SK-N-SH treated with all-trans-retinoic acid at 6 μM for 48 hours (cell line): ENCODE data around the gene PRR23E.

Experiments used
- ATAC-seq: fragments of 200-7000 bp; cut with Tn5 transposase; 3 replicates; pipeline ENCODE4 v1.9.1; 2020; ENCODE audit warnings: mild to moderate bottlenecking, moderate library complexity
- ARNTL ChIP-seq: fragments of 450-650 bp; formaldehyde crosslinking; IDR thresholded peaks from 2 replicates; pipeline ENCODE4 v1.5.0; 2020; ENCODE audit warnings: low read depth, mild to moderate bottlenecking, moderate library complexity, borderline replicate concordance
- BACH2 ChIP-seq: fragments of 250-450 bp; sonication (Bioruptor Pico); IDR thresholded peaks from 2 replicates; pipeline ENCODE4 v1.9.0; 2021; ENCODE audit warnings: mild to moderate bottlenecking, borderline replicate concordance
- CSDC2 ChIP-seq: fragments of 250-450 bp; sonication (Bioruptor Pico); IDR thresholded peaks from 2 replicates; pipeline ENCODE4 v1.5.0; 2020; ENCODE audit warnings: mild to moderate bottlenecking, moderate library complexity
- ESRRG ChIP-seq: fragments of 250-450 bp; sonication (Bioruptor Pico); IDR thresholded peaks from 2 replicates; pipeline ENCODE4 v1.6.1; 2021; ENCODE audit warnings: mild to moderate bottlenecking
- GLIS3 ChIP-seq: fragments of 250-450 bp; sonication (Bioruptor Pico); IDR thresholded peaks from 2 replicates; pipeline ENCODE4 v1.5.0; 2020; ENCODE audit warnings: mild to moderate bottlenecking, moderate library complexity
- ISL1 ChIP-seq: fragments of 250-450 bp; sonication (Bioruptor Pico); IDR thresholded peaks from 2 replicates; pipeline ENCODE4 v2.1.2; 2022; ENCODE audit warnings: mild to moderate bottlenecking, moderate library complexity
- OSR1 ChIP-seq: fragments of 250-450 bp; sonication (Bioruptor Pico); IDR thresholded peaks from 2 replicates; pipeline ENCODE4 v1.8.0; 2022; ENCODE audit warnings: moderate library complexity, mild to moderate bottlenecking, inconsistent platforms
- PPARA ChIP-seq: fragments of 250-450 bp; sonication (Bioruptor Pico); IDR thresholded peaks from 2 replicates; pipeline ENCODE4 v1.5.0; 2020; ENCODE audit warnings: mild to moderate bottlenecking, borderline replicate concordance
- RARB ChIP-seq: fragments of 250-450 bp; sonication (Bioruptor Pico); IDR thresholded peaks from 2 replicates; pipeline ENCODE4 v1.8.0; 2021; ENCODE audit warnings: mild to moderate bottlenecking, moderate library complexity
- SNAI2 ChIP-seq: fragments of 250-450 bp; sonication (Bioruptor Pico); IDR thresholded peaks from 2 replicates; pipeline ENCODE4 v1.5.0; 2020; ENCODE audit warnings: mild to moderate bottlenecking, moderate library complexity
- TCF4 ChIP-seq: fragments of 250-450 bp; sonication (Bioruptor Pico); IDR thresholded peaks from 2 replicates; pipeline ENCODE4 v1.8.0; 2021; ENCODE audit warnings: mild to moderate bottlenecking, moderate library complexity, borderline replicate concordance
- ZC3H10 ChIP-seq: fragments of 250-450 bp; sonication (Bioruptor Pico); IDR thresholded peaks from 2 replicates; pipeline ENCODE4 v1.5.1; 2021; ENCODE audit warnings: mild to moderate bottlenecking, moderate library complexity
- ZFP3 ChIP-seq: fragments of 250-450 bp; sonication (Bioruptor Pico); IDR thresholded peaks from 2 replicates; pipeline ENCODE4 v1.5.0; 2020; ENCODE audit warnings: mild to moderate bottlenecking, moderate library complexity
- ZFP30 ChIP-seq: fragments of 450-650 bp; formaldehyde crosslinking; IDR thresholded peaks from 2 replicates; pipeline ENCODE4 v1.5.0; 2022; ENCODE audit warnings: mild to moderate bottlenecking, moderate library complexity
- ZNF565 ChIP-seq: fragments of 450-650 bp; formaldehyde crosslinking; conservative IDR thresholded peaks from 2 replicates; pipeline ENCODE4 v1.5.0; 2020; ENCODE audit warnings: low read depth, mild to moderate bottlenecking, moderate library complexity
- ZNF70 ChIP-seq: fragments of 450-650 bp; formaldehyde crosslinking; IDR thresholded peaks from 2 replicates; pipeline ENCODE4 v1.5.0; 2020; ENCODE audit warnings: mild to moderate bottlenecking, moderate library complexity
- ZNF8 ChIP-seq: fragments of 450-650 bp; formaldehyde crosslinking; IDR thresholded peaks from 2 replicates; pipeline ENCODE4 v1.5.0; 2020; ENCODE audit warnings: mild to moderate bottlenecking, moderate library complexity
- TF ChIP-seq, protein P1 (sequence below): fragments of 250-450 bp; sonication (Bioruptor Pico); IDR thresholded peaks from 2 replicates; pipeline ENCODE4 v1.5.1; 2021; ENCODE audit warnings: mild to moderate bottlenecking, moderate library complexity
- TF ChIP-seq, protein P2 (sequence below): fragments of 250-450 bp; sonication (Bioruptor Pico); IDR thresholded peaks from 2 replicates; pipeline ENCODE4 v1.5.1; 2020; ENCODE audit warnings: low read depth, mild to moderate bottlenecking, moderate library complexity
- TF ChIP-seq, protein P3 (sequence below): fragments of 250-450 bp; sonication (Bioruptor Pico); IDR thresholded peaks from 2 replicates; pipeline ENCODE4 v1.8.0; 2021; ENCODE audit warnings: low read depth, mild to moderate bottlenecking, moderate library complexity, borderline replicate concordance
- TF ChIP-seq, protein P4 (sequence below): fragments of 250-450 bp; sonication (Bioruptor Pico); IDR thresholded peaks from 2 replicates; pipeline ENCODE4 v1.8.0; 2020; ENCODE audit warnings: mild to moderate bottlenecking, moderate library complexity, borderline replicate concordance
- TF ChIP-seq, protein P5 (sequence below): fragments of 250-450 bp; sonication (Bioruptor Pico); IDR thresholded peaks from 2 replicates; pipeline ENCODE4 v1.5.0; 2020; ENCODE audit warnings: mild to moderate bottlenecking, moderate library complexity

Gene PRR23E

DNA sequence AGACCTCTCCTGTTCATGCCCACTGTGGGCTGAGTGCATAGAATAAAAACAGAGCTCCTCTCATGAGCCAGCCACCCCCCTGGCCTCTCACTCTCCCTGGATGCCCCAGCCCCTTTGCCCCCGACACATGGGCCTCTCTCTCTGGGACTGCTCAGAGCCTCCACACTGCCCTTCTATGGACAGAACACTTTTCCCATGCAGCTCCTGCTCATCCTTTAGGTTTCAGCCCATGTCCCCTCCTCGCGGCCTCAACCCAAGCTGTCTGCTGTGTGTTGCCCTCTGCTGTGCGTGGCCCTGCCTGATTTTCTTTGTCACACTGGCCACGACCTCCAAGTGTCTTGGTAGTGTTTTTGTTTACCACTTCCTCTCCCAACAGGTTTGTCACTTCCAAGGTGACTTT, 20.7 kb upstream of the PRR23E start:
- peak; percentile 4 for ATAC-seq
- TF ChIP-seq PPARA: no peak
- TF ChIP-seq CSDC2 (CRISPR knock-in tag): no peak
- TF ChIP-seq, protein P1, sequence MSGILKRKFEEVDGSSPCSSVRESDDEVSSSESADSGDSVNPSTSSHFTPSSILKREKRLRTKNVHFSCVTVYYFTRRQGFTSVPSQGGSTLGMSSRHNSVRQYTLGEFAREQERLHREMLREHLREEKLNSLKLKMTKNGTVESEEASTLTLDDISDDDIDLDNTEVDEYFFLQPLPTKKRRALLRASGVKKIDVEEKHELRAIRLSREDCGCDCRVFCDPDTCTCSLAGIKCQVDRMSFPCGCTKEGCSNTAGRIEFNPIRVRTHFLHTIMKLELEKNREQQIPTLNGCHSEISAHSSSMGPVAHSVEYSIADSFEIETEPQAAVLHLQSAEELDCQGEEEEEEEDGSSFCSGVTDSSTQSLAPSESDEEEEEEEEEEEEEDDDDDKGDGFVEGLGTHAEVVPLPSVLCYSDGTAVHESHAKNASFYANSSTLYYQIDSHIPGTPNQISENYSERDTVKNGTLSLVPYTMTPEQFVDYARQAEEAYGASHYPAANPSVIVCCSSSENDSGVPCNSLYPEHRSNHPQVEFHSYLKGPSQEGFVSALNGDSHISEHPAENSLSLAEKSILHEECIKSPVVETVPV (CRISPR knock-in tag): no peak
- TF ChIP-seq ZFP30 (CRISPR knock-in tag): no peak
- TF ChIP-seq ZNF8 (CRISPR knock-in tag): no peak
- TF ChIP-seq ARNTL: no peak
- TF ChIP-seq ZFP3 (CRISPR knock-in tag): no peak
- TF ChIP-seq SNAI2 (CRISPR knock-in tag): no peak
- TF ChIP-seq ZNF70 (CRISPR knock-in tag): no peak
- no peak for TF ChIP-seq ZC3H10 (CRISPR knock-in tag)
- no peak for TF ChIP-seq BACH2 (CRISPR knock-in tag)
- TF ChIP-seq ISL1: no peak
- TF ChIP-seq, protein P2, sequence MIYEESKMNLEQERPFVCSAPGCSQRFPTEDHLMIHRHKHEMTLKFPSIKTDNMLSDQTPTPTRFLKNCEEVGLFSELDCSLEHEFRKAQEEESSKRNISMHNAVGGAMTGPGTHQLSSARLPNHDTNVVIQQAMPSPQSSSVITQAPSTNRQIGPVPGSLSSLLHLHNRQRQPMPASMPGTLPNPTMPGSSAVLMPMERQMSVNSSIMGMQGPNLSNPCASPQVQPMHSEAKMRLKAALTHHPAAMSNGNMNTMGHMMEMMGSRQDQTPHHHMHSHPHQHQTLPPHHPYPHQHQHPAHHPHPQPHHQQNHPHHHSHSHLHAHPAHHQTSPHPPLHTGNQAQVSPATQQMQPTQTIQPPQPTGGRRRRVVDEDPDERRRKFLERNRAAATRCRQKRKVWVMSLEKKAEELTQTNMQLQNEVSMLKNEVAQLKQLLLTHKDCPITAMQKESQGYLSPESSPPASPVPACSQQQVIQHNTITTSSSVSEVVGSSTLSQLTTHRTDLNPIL (CRISPR knock-in tag): no peak
- TF ChIP-seq, protein P3, sequence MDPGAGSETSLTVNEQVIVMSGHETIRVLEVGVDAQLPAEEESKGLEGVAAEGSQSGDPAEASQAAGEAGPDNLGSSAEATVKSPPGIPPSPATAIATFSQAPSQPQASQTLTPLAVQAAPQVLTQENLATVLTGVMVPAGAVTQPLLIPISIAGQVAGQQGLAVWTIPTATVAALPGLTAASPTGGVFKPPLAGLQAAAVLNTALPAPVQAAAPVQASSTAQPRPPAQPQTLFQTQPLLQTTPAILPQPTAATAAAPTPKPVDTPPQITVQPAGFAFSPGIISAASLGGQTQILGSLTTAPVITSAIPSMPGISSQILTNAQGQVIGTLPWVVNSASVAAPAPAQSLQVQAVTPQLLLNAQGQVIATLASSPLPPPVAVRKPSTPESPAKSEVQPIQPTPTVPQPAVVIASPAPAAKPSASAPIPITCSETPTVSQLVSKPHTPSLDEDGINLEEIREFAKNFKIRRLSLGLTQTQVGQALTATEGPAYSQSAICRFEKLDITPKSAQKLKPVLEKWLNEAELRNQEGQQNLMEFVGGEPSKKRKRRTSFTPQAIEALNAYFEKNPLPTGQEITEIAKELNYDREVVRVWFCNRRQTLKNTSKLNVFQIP (CRISPR knock-in tag): no peak
- TF ChIP-seq TCF4 (CRISPR knock-in tag): no peak
- no peak for TF ChIP-seq GLIS3 (CRISPR knock-in tag)
- TF ChIP-seq OSR1 (CRISPR knock-in tag): no peak
- TF ChIP-seq, protein P4, sequence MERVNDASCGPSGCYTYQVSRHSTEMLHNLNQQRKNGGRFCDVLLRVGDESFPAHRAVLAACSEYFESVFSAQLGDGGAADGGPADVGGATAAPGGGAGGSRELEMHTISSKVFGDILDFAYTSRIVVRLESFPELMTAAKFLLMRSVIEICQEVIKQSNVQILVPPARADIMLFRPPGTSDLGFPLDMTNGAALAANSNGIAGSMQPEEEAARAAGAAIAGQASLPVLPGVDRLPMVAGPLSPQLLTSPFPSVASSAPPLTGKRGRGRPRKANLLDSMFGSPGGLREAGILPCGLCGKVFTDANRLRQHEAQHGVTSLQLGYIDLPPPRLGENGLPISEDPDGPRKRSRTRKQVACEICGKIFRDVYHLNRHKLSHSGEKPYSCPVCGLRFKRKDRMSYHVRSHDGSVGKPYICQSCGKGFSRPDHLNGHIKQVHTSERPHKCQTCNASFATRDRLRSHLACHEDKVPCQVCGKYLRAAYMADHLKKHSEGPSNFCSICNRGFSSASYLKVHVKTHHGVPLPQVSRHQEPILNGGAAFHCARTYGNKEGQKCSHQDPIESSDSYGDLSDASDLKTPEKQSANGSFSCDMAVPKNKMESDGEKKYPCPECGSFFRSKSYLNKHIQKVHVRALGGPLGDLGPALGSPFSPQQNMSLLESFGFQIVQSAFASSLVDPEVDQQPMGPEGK: no peak
- TF ChIP-seq, all 23 proteins: peak for 0

DNA sequence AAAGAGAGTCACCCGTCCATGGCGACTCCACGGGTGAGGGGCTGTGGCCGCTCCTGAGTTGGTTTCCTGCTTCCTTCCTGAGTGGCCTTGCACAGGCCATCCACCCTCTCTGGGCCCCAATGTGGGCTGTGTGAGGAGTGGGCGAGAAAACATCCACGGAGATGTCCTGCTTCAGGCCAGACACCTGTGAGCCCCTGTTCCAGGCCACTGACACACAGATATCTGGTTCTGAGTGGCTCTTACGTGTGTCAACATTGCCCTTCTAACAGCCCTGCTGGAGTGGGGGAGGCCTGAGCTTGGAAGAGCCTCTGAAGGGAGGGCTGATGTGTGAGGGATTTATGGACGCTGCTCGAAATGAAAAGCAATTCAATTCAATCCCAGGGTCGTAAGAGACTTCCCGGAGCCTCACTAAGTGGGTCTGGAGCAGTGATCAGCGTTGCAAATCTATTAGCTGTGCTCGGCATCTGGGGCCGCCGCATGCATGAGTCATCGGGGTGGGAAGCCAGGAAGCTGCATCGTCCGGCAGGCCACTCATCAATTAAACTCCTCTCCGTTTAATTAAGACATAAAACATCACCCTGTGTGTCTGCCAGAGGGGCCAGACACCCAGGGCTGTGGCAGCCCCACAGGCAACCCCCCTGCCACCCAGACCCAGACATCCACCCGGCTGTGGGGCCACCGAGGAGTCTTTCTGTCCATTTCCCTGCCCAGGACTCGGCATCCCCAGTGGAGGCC, 20.0 kb upstream of the PRR23E start:
- peak; percentile 89 for ATAC-seq
- TF ChIP-seq ZNF565 (CRISPR knock-in tag) (0 out of 2 replicates have a peak, but pooled peaks have one; percentile 21), PPARA (no peak), ZNF70 (CRISPR knock-in tag) (0 out of 2 replicates have a peak, but pooled peaks have one; percentile 20), ZFP3 (CRISPR knock-in tag) (peak; percentile 73), TCF4 (CRISPR knock-in tag) (peak; percentile 99), ZFP30 (CRISPR knock-in tag) (no peak), ZC3H10 (CRISPR knock-in tag) (peak; percentile 93), ARNTL (no peak), ISL1 (peak; percentile 99), RARB (no peak; the same call in 1 of the 2 replicates), BACH2 (CRISPR knock-in tag) (no peak), GLIS3 (CRISPR knock-in tag) (peak; percentile 92), ZNF8 (CRISPR knock-in tag) (peak; percentile 63), OSR1 (CRISPR knock-in tag) (no peak), CSDC2 (CRISPR knock-in tag) (no peak), SNAI2 (CRISPR knock-in tag) (peak; percentile 44), ESRRG (CRISPR knock-in tag) (peak; percentile 81; the same call in 1 of the 2 replicates)
- TF ChIP-seq, protein P3 (CRISPR knock-in tag): peak; percentile 98
- TF ChIP-seq, protein P2 (CRISPR knock-in tag): peak; percentile 97
- TF ChIP-seq, protein P1 (CRISPR knock-in tag): peak; percentile 97
- TF ChIP-seq, protein P5, sequence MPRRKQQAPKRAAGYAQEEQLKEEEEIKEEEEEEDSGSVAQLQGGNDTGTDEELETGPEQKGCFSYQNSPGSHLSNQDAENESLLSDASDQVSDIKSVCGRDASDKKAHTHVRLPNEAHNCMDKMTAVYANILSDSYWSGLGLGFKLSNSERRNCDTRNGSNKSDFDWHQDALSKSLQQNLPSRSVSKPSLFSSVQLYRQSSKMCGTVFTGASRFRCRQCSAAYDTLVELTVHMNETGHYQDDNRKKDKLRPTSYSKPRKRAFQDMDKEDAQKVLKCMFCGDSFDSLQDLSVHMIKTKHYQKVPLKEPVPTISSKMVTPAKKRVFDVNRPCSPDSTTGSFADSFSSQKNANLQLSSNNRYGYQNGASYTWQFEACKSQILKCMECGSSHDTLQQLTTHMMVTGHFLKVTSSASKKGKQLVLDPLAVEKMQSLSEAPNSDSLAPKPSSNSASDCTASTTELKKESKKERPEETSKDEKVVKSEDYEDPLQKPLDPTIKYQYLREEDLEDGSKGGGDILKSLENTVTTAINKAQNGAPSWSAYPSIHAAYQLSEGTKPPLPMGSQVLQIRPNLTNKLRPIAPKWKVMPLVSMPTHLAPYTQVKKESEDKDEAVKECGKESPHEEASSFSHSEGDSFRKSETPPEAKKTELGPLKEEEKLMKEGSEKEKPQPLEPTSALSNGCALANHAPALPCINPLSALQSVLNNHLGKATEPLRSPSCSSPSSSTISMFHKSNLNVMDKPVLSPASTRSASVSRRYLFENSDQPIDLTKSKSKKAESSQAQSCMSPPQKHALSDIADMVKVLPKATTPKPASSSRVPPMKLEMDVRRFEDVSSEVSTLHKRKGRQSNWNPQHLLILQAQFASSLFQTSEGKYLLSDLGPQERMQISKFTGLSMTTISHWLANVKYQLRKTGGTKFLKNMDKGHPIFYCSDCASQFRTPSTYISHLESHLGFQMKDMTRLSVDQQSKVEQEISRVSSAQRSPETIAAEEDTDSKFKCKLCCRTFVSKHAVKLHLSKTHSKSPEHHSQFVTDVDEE (CRISPR knock-in tag): peak; percentile 98
